Pancreas (tissue), 10 donors: ENCODE measurements around the gene SLC2A1. TPM values are rescaled to one million over a fixed set of nuclear protein-coding genes. Genes with fewer than 3 reads are reported as not detected.

Source experiments
- ATAC-seq, 4 donors: fragments of 200-7000 bp; cut with Tn5 transposase; one replicate each; pipeline versions ENCODE4 v1.8.0 to v1.9.1; 2020; ENCODE audit warnings: mild to moderate bottlenecking in 4 of 4, moderate library complexity in 4 of 4
- DNase-seq, 6 donors: peaks; one replicate each; pipeline ENCODE4 v3.0.0-alpha.2; 2020
- FAIRE-seq: peaks from 2 replicates; lab custom pipeline; 2012; peaks lifted over from hg19 to GRCh38; lab: Jason Lieb, UNC
- H3K27ac ChIP-seq, 4 donors: fragments of 200-600 bp; sonication (generic); 1 replicate in 3 of 4; 2 replicates in 1 of 4; pipeline versions ENCODE4 v1.5.0 to v1.8.0; 2020
- H3K27me3 ChIP-seq, 4 donors: fragments of 200-600 bp; one replicate each; pipeline ENCODE4 v1.8.0; 2021
- H3K36me3 ChIP-seq, 3 donors: fragments of 200-600 bp; sonication (generic) in 1 of 3; one replicate each; pipeline versions ENCODE4 v1.5.0 to v1.8.0; 2020 to 2021
- H3K4me1 ChIP-seq, 3 donors: fragments of 200-600 bp; one replicate each; pipeline ENCODE4 v1.8.0; 2021
- H3K4me3 ChIP-seq, 4 donors: fragments of 200-600 bp; sonication (generic) in 2 of 4; one replicate each; pipeline versions ENCODE4 v1.5.0 to v1.8.0; 2020 to 2021
- H3K9me3 ChIP-seq, 4 donors: fragments of 200-600 bp; one replicate each; pipeline ENCODE4 v1.8.0; 2021
- WGBS, 2 donors: extraction: QIAGEN DNeasy Blood & Tissue Kit; methylation state at CpG; one replicate each; pipeline ENCODE4 v1.1.7; 2013; 5-methylcytosine and 5-hydroxymethylcytosine counted together
- intact Hi-C, 3 donors: fragments of 100-400 bp; cut with DNase I; formaldehyde crosslinking; loops; one replicate each; pipeline versions ENCODE4 v1.11.1 to v1.14.2; 2022
- polyA plus RNA-seq, 2 donors: library from polyadenylated mRNA; stranded (reverse); fragments of 200-250 nt; gene quantifications; one replicate each; pipeline ENCODE4 v1.2.3, GENCODE V29; 2013
- total RNA-seq, 6 donors: library from RNA; stranded (reverse); fragmentation: NEBNext Ultra II Directional in 4 of 6; extraction: Animal tissue kit (Norgen Biotek cat#: 25700) in 4 of 6; gene quantifications; one replicate each; pipeline versions ENCODE4 v1.2.1 to v1.2.4, GENCODE V29; 2021 to 2023
- TF ChIP-seq, protein P1 (sequence below), 4 donors: fragments of 200-600 bp; sonication (generic) in 3 of 4; IDR thresholded peaks; one replicate each; pipeline versions ENCODE4 v1.5.0 to v1.8.0; 2021; ENCODE audit warnings: antibody characterized with exemption in 4 of 4
- donor health status: healthy with polysubstance abuse.
- donor health status: DM: no; HTN: no; CAD: no; lungs with moderate emphysema.
- donor health status: DM: no; HTN: no; CAD: no.
- donor health status: control.
- donor health status: control.
- donor health status: Bipolar disorder and iron deficiency.
- donor health status: DM: yes; HTN: yes; CAD: no.
- donor health status: DM: no; HTN: no; CAD: no.
- donor health status: DM: no; HTN: no; CAD: no.
- donor health status: DM: yes; HTN: yes; CAD: no.

Gene SLC2A1
- total and polyA plus RNA-seq, 8 donors: 1.6 to 10.9 (median 6.8) TPM

GRCh38 chr1:42960566-42961311, 2.1 kb upstream of the SLC2A1 start:
- FAIRE-seq: no peak
- H3K27me3 ChIP-seq: no peaks in the 10 kb centered on the region
- TF ChIP-seq, protein P1, sequence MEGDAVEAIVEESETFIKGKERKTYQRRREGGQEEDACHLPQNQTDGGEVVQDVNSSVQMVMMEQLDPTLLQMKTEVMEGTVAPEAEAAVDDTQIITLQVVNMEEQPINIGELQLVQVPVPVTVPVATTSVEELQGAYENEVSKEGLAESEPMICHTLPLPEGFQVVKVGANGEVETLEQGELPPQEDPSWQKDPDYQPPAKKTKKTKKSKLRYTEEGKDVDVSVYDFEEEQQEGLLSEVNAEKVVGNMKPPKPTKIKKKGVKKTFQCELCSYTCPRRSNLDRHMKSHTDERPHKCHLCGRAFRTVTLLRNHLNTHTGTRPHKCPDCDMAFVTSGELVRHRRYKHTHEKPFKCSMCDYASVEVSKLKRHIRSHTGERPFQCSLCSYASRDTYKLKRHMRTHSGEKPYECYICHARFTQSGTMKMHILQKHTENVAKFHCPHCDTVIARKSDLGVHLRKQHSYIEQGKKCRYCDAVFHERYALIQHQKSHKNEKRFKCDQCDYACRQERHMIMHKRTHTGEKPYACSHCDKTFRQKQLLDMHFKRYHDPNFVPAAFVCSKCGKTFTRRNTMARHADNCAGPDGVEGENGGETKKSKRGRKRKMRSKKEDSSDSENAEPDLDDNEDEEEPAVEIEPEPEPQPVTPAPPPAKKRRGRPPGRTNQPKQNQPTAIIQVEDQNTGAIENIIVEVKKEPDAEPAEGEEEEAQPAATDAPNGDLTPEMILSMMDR (IDR thresholded peaks at IDR 0.05): no peak
- H3K9me3 ChIP-seq: no peaks in the 10 kb centered on the region
- intact Hi-C loops: no loop called here
- no peak overlapping the region for H3K4me3 ChIP-seq
- H3K27ac ChIP-seq: no peak overlapping the region
- no peak for ATAC-seq
- H3K4me1 ChIP-seq: peaks cover 0 to 4% (median 3%) of the 10 kb centered on the region in 3 donors
- WGBS, 2 donors: 81 to 89% methylated on average over 9 of the region's 9 CpGs
- DNase-seq: no peak
- H3K36me3 ChIP-seq: no peaks in the 10 kb centered on the region

DNA sequence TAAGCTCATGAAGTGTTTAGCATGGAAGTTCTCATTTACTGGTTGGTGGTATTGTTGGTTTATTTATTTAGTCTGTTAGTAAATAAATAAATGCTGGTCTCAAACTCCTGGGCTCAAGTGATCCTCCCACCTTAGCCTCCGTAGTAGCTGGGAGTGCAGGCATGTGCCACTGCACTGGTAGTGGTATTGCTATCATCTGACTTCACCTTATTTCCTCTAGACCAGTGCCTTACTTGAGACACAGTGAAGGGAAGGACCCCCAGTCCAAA, 1.4 kb upstream of the SLC2A1 start:
- no peaks in the 10 kb centered on the region for H3K36me3 ChIP-seq
- no peaks in the 10 kb centered on the region for H3K4me1 ChIP-seq
- intact Hi-C loops: no loop called here
- H3K4me3 ChIP-seq: no peak overlapping the region
- ATAC-seq (no peak), DNase-seq (no peak), FAIRE-seq (no peak)
- TF ChIP-seq, protein P1 (IDR thresholded peaks at IDR 0.05): no peak
- 89 to 96% methylated on average over 1 of the region's 1 CpG for WGBS, 2 donors
- no peaks in the 10 kb centered on the region for H3K27me3 ChIP-seq
- H3K9me3 ChIP-seq: no peaks in the 10 kb centered on the region
- no peak overlapping the region for H3K27ac ChIP-seq

- intact Hi-C loops: no loop called here
- Histone ChIP-seq H3K27ac (peak overlapping the region in 3 of 4 donors; percentile 74 to 90 (median 77)), H3K9me3 (no peaks in the 10 kb centered on the region), H3K36me3 (no peaks in the 10 kb centered on the region), H3K4me3 (peak overlapping the region; percentile 62 to 91 (median 80)), H3K27me3 (no peaks in the 10 kb centered on the region), H3K4me1 (no peaks in the 10 kb centered on the region)
- TF ChIP-seq, protein P1 (IDR thresholded peaks at IDR 0.05): no peak
- WGBS, 2 donors: 1% methylated on average over 52 to 72 of the region's 72 CpGs
- FAIRE-seq (no peak), DNase-seq (peak; percentile 45 to 85 (median 55)), ATAC-seq (peak; percentile 57 to 75 (median 68))
Measured at GRCh38 chr1:42957880-42958487, 684 bp downstream of the SLC2A1 start.

DNA sequence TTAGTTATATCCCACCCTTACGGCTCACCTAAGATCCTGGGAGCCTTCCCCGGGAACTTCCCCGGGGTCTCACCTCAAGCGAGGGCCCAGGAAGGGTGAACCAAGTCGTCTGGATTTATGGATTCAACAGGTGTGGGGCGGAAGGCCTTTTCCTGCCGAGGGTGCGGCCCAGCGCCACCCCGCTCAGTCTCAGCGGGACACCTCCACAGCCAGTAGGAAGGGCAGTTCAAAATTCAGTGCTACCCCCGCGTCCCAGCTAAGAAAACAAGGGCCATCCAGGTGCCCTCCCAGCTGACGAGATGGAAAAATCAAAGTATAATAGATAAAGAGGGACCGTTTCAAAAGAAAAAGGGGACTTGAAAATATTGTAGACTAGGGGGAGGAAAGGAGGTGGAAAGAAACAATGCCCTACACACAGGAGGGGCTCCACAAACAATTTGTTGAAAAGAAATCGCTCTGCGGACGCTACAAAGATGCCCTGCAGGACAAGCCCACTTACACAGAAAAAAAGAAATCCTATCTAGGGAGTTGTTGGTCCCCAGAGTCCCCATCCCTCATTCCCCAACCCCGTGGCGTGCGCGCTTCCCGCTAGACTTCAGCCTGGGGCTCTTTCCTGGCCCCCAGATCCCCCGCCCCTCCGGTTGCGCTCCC, 1.3 kb downstream of the SLC2A1 start:
- peak in 1 of 4 donors; percentile 0 for ATAC-seq
- Histone ChIP-seq H3K9me3 (no peaks in the 10 kb centered on the region), H3K4me1 (no peaks in the 10 kb centered on the region), H3K27ac (peak overlapping the region in 3 of 4 donors; percentile 74 to 90 (median 77)), H3K4me3 (peak overlapping the region; percentile 62 to 91 (median 80)), H3K36me3 (no peaks in the 10 kb centered on the region), H3K27me3 (no peaks in the 10 kb centered on the region)
- DNase-seq: no peak
- intact Hi-C loops: no loop called here
- 46 to 63% methylated on average over 21 to 26 of the region's 26 CpGs for WGBS, 2 donors
- TF ChIP-seq, protein P1 (IDR thresholded peaks at IDR 0.05): no peak
- FAIRE-seq: no peak
